Measurements from ENCODE around the gene SC5D.

Gene SC5D

DNA sequence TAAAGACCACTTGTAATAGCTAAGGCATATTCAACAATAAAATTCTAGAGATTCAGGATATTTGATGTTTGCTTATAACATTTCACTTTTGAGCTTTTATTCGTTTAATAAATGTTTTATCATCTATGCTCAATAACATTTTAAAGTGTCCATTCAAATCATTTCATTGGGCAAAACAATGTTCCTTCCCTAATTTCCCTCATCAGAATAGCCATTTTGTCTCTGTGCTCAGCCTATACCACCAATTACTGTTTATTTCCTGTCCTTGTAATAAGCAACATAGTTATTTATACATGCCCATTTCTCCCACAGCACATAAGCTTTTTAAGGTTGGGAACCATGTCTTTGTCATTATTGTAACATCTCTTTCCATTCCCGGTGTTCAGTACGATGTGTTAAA, 1.3 kb upstream of the SC5D start:
- H3K4me1 ChIP-seq (ENCODE audit: control insufficient read depth in 1 of 2, insufficient read depth in 2 of 2, low read length in 2 of 2): peaks cover 4 to 16% of the 10 kb centered on the region in 2 donors
- H3K27ac ChIP-seq (ENCODE audit: low read depth, low read length): no peak overlapping the region
- no peaks in the 10 kb centered on the region for H3K27me3 ChIP-seq (ENCODE audit: control insufficient read depth in 1 of 2, insufficient read depth in 2 of 2, low read length in 2 of 2)
- H3K4me3 ChIP-seq (ENCODE audit: low read depth in 1 of 2, low read length in 2 of 2): no peak overlapping the region
- no peaks in the 10 kb centered on the region for H3K9me3 ChIP-seq (ENCODE audit: control insufficient read depth in 1 of 2, low read length in 2 of 2)
- H3K36me3 ChIP-seq (ENCODE audit: control insufficient read depth in 1 of 2, insufficient read depth in 2 of 2, low read length in 2 of 2): no peaks in the 10 kb centered on the region
- H3K9ac ChIP-seq (ENCODE audit: low read depth in 1 of 2, low read length in 2 of 2): no peak overlapping the region

- H3K36me3 ChIP-seq (ENCODE audit: control insufficient read depth in 1 of 2, insufficient read depth in 2 of 2, low read length in 2 of 2): no peaks in the 10 kb centered on the region
- peak overlapping the region; percentile 92 to 99 for H3K4me3 ChIP-seq (ENCODE audit: low read depth in 1 of 2, low read length in 2 of 2)
- H3K4me1 ChIP-seq (ENCODE audit: control insufficient read depth in 1 of 2, insufficient read depth in 2 of 2, low read length in 2 of 2): peaks cover 4 to 16% of the 10 kb centered on the region in 2 donors
- H3K9ac ChIP-seq (ENCODE audit: low read depth in 1 of 2, low read length in 2 of 2): peak overlapping the region; percentile 93 to 94
- no peaks in the 10 kb centered on the region for H3K9me3 ChIP-seq (ENCODE audit: control insufficient read depth in 1 of 2, low read length in 2 of 2)
- H3K27ac ChIP-seq (ENCODE audit: low read depth, low read length): peak overlapping the region; percentile 76
- no peaks in the 10 kb centered on the region for H3K27me3 ChIP-seq (ENCODE audit: control insufficient read depth in 1 of 2, insufficient read depth in 2 of 2, low read length in 2 of 2)
Measured at GRCh38 chr11:121291896-121292494, 576 bp upstream of the SC5D start.

GRCh38 chr11:121293288-121293594, 670 bp downstream of the SC5D start:
- Histone ChIP-seq H3K27me3 (ENCODE audit: control insufficient read depth in 1 of 2, insufficient read depth in 2 of 2, low read length in 2 of 2) (no peaks in the 10 kb centered on the region), H3K9me3 (ENCODE audit: control insufficient read depth in 1 of 2, low read length in 2 of 2) (no peaks in the 10 kb centered on the region), H3K27ac (ENCODE audit: low read depth, low read length) (peak overlapping the region; percentile 78), H3K36me3 (ENCODE audit: control insufficient read depth in 1 of 2, insufficient read depth in 2 of 2, low read length in 2 of 2) (no peaks in the 10 kb centered on the region), H3K4me1 (ENCODE audit: control insufficient read depth in 1 of 2, insufficient read depth in 2 of 2, low read length in 2 of 2) (peaks cover 4 to 16% of the 10 kb centered on the region in 2 donors), H3K4me3 (ENCODE audit: low read depth in 1 of 2, low read length in 2 of 2) (peak overlapping the region; percentile 92 to 99), H3K9ac (ENCODE audit: low read depth in 1 of 2, low read length in 2 of 2) (peak overlapping the region; percentile 89 to 93)

DNA sequence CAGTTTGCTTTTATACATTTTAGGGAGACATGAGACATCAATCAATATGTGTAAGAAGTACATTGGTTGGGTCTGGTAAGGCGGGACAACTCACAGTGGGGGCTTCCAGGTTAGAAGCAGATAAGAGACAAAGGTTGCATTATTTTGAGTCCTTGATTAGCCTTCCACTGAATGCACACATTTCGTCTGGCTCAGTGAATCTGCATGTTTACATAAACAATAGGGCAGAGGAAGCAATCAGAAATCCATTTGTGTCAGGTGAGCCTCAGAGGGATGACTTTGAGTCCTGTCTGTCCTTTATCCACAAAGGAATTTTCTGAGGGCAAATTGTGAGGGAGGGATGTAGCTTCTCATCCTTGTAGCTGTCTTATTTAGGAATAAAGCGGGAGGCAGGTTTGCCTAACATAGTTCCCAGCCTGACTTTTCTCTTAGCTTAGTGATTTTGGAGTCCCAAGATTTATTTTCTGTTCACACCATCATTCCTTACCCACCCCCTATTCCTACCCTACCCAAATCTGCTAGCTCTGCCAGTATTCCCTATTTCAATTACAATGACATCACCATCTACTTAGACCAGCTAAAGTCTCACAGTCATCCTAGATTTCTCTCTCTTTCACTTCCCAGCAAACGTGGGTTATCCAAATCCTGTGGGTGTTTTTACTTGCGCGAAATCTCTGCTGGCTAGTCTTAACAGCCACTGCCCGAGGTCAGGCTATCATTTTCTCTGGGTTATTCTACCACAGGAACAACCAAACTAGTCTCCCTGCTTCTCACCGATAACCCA, 2.9 kb downstream of the SC5D start:
- Histone ChIP-seq H3K4me1 (ENCODE audit: control insufficient read depth in 1 of 2, insufficient read depth in 2 of 2, low read length in 2 of 2) (peaks cover 4 to 16% of the 10 kb centered on the region in 2 donors), H3K36me3 (ENCODE audit: control insufficient read depth in 1 of 2, insufficient read depth in 2 of 2, low read length in 2 of 2) (no peaks in the 10 kb centered on the region), H3K9me3 (ENCODE audit: control insufficient read depth in 1 of 2, low read length in 2 of 2) (no peaks in the 10 kb centered on the region), H3K27me3 (ENCODE audit: control insufficient read depth in 1 of 2, insufficient read depth in 2 of 2, low read length in 2 of 2) (no peaks in the 10 kb centered on the region), H3K27ac (ENCODE audit: low read depth, low read length) (no peak overlapping the region), H3K4me3 (ENCODE audit: low read depth in 1 of 2, low read length in 2 of 2) (no peak overlapping the region), H3K9ac (ENCODE audit: low read depth in 1 of 2, low read length in 2 of 2) (no peak overlapping the region)

DNA sequence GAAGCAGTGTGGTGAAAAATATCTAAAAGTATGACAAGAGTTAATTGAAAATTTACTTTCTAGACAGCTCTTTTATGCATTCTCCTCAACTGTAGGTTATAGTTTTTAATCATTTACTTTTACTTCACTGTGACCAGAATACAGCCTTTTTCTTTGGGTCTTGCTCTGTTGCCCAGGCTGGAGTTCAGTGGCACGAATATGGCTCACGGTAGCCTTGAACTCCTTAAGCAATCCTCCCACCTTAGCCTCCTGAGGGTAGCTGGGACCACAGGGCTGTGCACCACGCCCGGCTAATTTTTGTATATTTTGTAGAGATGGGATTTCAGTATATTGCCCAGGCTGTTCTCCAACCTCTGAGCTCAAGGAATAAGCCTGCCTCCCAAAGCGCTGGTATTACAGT, 5.3 kb downstream of the SC5D start:
- Histone ChIP-seq H3K27me3 (ENCODE audit: control insufficient read depth in 1 of 2, insufficient read depth in 2 of 2, low read length in 2 of 2) (no peaks in the 10 kb centered on the region), H3K9me3 (ENCODE audit: control insufficient read depth in 1 of 2, low read length in 2 of 2) (no peaks in the 10 kb centered on the region), H3K27ac (ENCODE audit: low read depth, low read length) (no peak overlapping the region), H3K36me3 (ENCODE audit: control insufficient read depth in 1 of 2, insufficient read depth in 2 of 2, low read length in 2 of 2) (no peaks in the 10 kb centered on the region), H3K4me1 (ENCODE audit: control insufficient read depth in 1 of 2, insufficient read depth in 2 of 2, low read length in 2 of 2) (peaks cover 4 to 11% of the 10 kb centered on the region in 2 donors), H3K9ac (ENCODE audit: low read depth in 1 of 2, low read length in 2 of 2) (no peak overlapping the region), H3K4me3 (ENCODE audit: low read depth in 1 of 2, low read length in 2 of 2) (no peak overlapping the region)

DNA sequence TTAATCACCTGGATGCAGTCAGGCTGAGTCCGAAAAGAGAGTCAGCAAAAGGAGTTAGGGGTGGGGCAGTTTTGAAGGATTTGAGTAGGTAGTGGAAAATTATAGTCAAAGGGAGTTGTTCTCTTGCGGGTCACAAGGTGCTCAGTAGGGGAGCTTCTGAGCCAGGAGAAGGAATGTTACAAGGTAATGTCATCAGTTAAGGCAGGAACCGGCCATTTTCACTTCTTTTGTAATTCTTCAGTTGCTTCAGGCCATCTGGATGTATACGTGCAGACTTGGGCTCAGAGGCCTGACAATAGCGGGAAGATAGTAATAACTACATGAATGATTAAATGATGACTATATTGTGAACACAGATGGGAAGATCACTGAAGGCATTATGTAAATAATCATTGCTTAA, 6.2 kb downstream of the SC5D start:
- Histone ChIP-seq H3K9me3 (ENCODE audit: control insufficient read depth in 1 of 2, low read length in 2 of 2) (no peaks in the 10 kb centered on the region), H3K36me3 (ENCODE audit: control insufficient read depth in 1 of 2, insufficient read depth in 2 of 2, low read length in 2 of 2) (no peaks in the 10 kb centered on the region), H3K4me1 (ENCODE audit: control insufficient read depth in 1 of 2, insufficient read depth in 2 of 2, low read length in 2 of 2) (peaks cover 0 to 5% of the 10 kb centered on the region in 2 donors), H3K27me3 (ENCODE audit: control insufficient read depth in 1 of 2, insufficient read depth in 2 of 2, low read length in 2 of 2) (no peaks in the 10 kb centered on the region), H3K4me3 (ENCODE audit: low read depth in 1 of 2, low read length in 2 of 2) (no peak overlapping the region), H3K9ac (ENCODE audit: low read depth in 1 of 2, low read length in 2 of 2) (no peak overlapping the region), H3K27ac (ENCODE audit: low read depth, low read length) (no peak overlapping the region)

DNA sequence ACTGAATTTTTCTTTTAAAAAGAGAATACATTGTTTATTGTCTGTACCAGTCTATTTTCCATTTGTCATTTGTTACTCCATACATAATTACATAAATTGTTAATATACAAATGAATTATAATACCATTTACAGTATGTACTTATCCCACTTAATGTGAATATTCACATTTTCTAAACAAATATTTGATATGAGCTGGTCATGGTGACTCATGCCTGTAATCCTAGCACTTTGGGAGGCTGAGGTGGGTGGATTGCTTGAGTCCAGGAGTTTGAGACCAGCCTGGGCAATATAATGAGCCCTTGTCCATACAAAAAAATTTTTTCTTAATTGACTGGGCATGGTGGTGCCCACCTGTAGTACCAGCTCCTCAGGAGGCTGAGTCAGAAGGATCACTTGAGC, 6.8 kb downstream of the SC5D start:
- H3K27ac ChIP-seq (ENCODE audit: low read depth, low read length): no peak overlapping the region
- H3K9ac ChIP-seq (ENCODE audit: low read depth in 1 of 2, low read length in 2 of 2): no peak overlapping the region
- peaks cover under 1 to 3% of the 10 kb centered on the region in 2 donors for H3K36me3 ChIP-seq (ENCODE audit: control insufficient read depth in 1 of 2, insufficient read depth in 2 of 2, low read length in 2 of 2)
- H3K27me3 ChIP-seq (ENCODE audit: control insufficient read depth in 1 of 2, insufficient read depth in 2 of 2, low read length in 2 of 2): no peaks in the 10 kb centered on the region
- no peaks in the 10 kb centered on the region for H3K4me1 ChIP-seq (ENCODE audit: control insufficient read depth in 1 of 2, insufficient read depth in 2 of 2, low read length in 2 of 2)
- no peak overlapping the region for H3K4me3 ChIP-seq (ENCODE audit: low read depth in 1 of 2, low read length in 2 of 2)
- no peaks in the 10 kb centered on the region for H3K9me3 ChIP-seq (ENCODE audit: control insufficient read depth in 1 of 2, low read length in 2 of 2)

GRCh38 chr11:121300313-121300971, 7.9 kb downstream of the SC5D start:
- Histone ChIP-seq H3K4me1 (ENCODE audit: control insufficient read depth in 1 of 2, insufficient read depth in 2 of 2, low read length in 2 of 2) (no peaks in the 10 kb centered on the region), H3K36me3 (ENCODE audit: control insufficient read depth in 1 of 2, insufficient read depth in 2 of 2, low read length in 2 of 2) (peaks cover 5 to 14% of the 10 kb centered on the region in 2 donors), H3K27ac (ENCODE audit: low read depth, low read length) (no peak overlapping the region), H3K9me3 (ENCODE audit: control insufficient read depth in 1 of 2, low read length in 2 of 2) (no peaks in the 10 kb centered on the region), H3K4me3 (ENCODE audit: low read depth in 1 of 2, low read length in 2 of 2) (no peak overlapping the region), H3K27me3 (ENCODE audit: control insufficient read depth in 1 of 2, insufficient read depth in 2 of 2, low read length in 2 of 2) (no peaks in the 10 kb centered on the region), H3K9ac (ENCODE audit: low read depth in 1 of 2, low read length in 2 of 2) (no peak overlapping the region)

- H3K27me3 ChIP-seq (ENCODE audit: control insufficient read depth in 1 of 2, insufficient read depth in 2 of 2, low read length in 2 of 2): no peaks in the 10 kb centered on the region
- H3K36me3 ChIP-seq (ENCODE audit: control insufficient read depth in 1 of 2, insufficient read depth in 2 of 2, low read length in 2 of 2): peaks cover 5 to 20% of the 10 kb centered on the region in 2 donors
- no peak overlapping the region for H3K9ac ChIP-seq (ENCODE audit: low read depth in 1 of 2, low read length in 2 of 2)
- no peaks in the 10 kb centered on the region for H3K4me1 ChIP-seq (ENCODE audit: control insufficient read depth in 1 of 2, insufficient read depth in 2 of 2, low read length in 2 of 2)
- no peaks in the 10 kb centered on the region for H3K9me3 ChIP-seq (ENCODE audit: control insufficient read depth in 1 of 2, low read length in 2 of 2)
- no peak overlapping the region for H3K4me3 ChIP-seq (ENCODE audit: low read depth in 1 of 2, low read length in 2 of 2)
- H3K27ac ChIP-seq (ENCODE audit: low read depth, low read length): no peak overlapping the region
Measured at GRCh38 chr11:121300972-121301699, 8.6 kb downstream of the SC5D start.

GRCh38 chr11:121304759-121305158, 12.2 kb downstream of the SC5D start:
- Histone ChIP-seq H3K4me3 (ENCODE audit: low read depth in 1 of 2, low read length in 2 of 2) (no peak overlapping the region), H3K27me3 (ENCODE audit: control insufficient read depth in 1 of 2, insufficient read depth in 2 of 2, low read length in 2 of 2) (no peaks in the 10 kb centered on the region), H3K27ac (ENCODE audit: low read depth, low read length) (no peak overlapping the region), H3K9me3 (ENCODE audit: control insufficient read depth in 1 of 2, low read length in 2 of 2) (no peaks in the 10 kb centered on the region), H3K4me1 (ENCODE audit: control insufficient read depth in 1 of 2, insufficient read depth in 2 of 2, low read length in 2 of 2) (no peaks in the 10 kb centered on the region), H3K9ac (ENCODE audit: low read depth in 1 of 2, low read length in 2 of 2) (no peak overlapping the region), H3K36me3 (ENCODE audit: control insufficient read depth in 1 of 2, insufficient read depth in 2 of 2, low read length in 2 of 2) (peaks cover 22 to 43% of the 10 kb centered on the region in 2 donors)
